CD4-positive, alpha-beta T cell (primary cell): ENCODE results near the gene ZFPM1. TPM values are rescaled to one million over a fixed set of nuclear protein-coding genes. Genes with fewer than 3 reads are reported as not detected.

Source experiments
- ATAC-seq: fragments of 200-7000 bp; cut with Tn5 transposase; one replicate; pipeline ENCODE4 v1.10.0; 2022; ENCODE audit warnings: mild to moderate bottlenecking; ENCODE audit not compliant: poor library complexity
- CTCF ChIA-PET: fragments of 350-600 bp; sonication (Branson Sonifier 250); formaldehyde crosslinking; loops from one replicate; lab custom pipeline; 2021; ENCODE audit warnings: antibody characterized with exemption, inconsistent platforms; lab: Charles Lee
- POLR2A ChIA-PET: fragments of 350-600 bp; sonication (Branson Sonifier 250); formaldehyde crosslinking; loops from one replicate; lab custom pipeline; 2021; ENCODE audit warnings: antibody characterized with exemption, inconsistent platforms; lab: Charles Lee
- DNase-seq, 14 experiments: peaks; one replicate each; pipeline ENCODE4 v3.0.0-alpha.2; 2013 to 2020; ENCODE audit warnings: mixed read lengths in 2 of 14
- H3K27ac ChIP-seq, 2 donors: one replicate each; pipeline versions ENCODE4 v1.5.1 to v1.7.0; 2013; ENCODE audit warnings: low read length in 2 of 2, low read depth in 1 of 2, mild to moderate bottlenecking in 1 of 2
- H3K27me3 ChIP-seq, 2 experiments: 1 replicate in 1 of 2; 2 replicates in 1 of 2; pipeline versions ENCODE4 v1.6.1 to v1.7.0; 2013; ENCODE audit warnings: low read length in 2 of 2, control low read depth in 1 of 2, mild to moderate bottlenecking in 1 of 2, moderate library complexity in 1 of 2; ENCODE audit not compliant: insufficient read depth in 2 of 2, control insufficient read depth in 1 of 2
- H3K36me3 ChIP-seq: one replicate; pipeline ENCODE4 v1.6.1; 2013; ENCODE audit warnings: low read length, control low read depth; ENCODE audit not compliant: insufficient read depth
- H3K4me1 ChIP-seq: one replicate; pipeline ENCODE4 v1.6.1; 2013; ENCODE audit warnings: low read length, control low read depth; ENCODE audit not compliant: insufficient read depth
- H3K4me3 ChIP-seq: one replicate; pipeline ENCODE4 v1.5.1; 2013; ENCODE audit warnings: mild to moderate bottlenecking, low read length, moderate library complexity
- H3K9me3 ChIP-seq, 2 experiments: 1 replicate in 1 of 2; 2 replicates in 1 of 2; pipeline versions ENCODE4 v1.6.1 to v1.7.0; 2013; ENCODE audit warnings: low read length in 2 of 2, mild to moderate bottlenecking in 2 of 2, control low read depth in 1 of 2, moderate library complexity in 1 of 2; ENCODE audit not compliant: control insufficient read depth in 1 of 2, insufficient read depth in 1 of 2
- H3K27ac Mint-ChIP-seq: one replicate; pipeline ENCODE4 v1.8.0; 2020; ENCODE audit warnings: mixed read lengths
- H3K27me3 Mint-ChIP-seq: one replicate; pipeline ENCODE4 v1.8.0; 2021; ENCODE audit warnings: mixed read lengths
- H3K36me3 Mint-ChIP-seq: one replicate; pipeline ENCODE4 v1.8.0; 2021; ENCODE audit warnings: low read depth, mixed read lengths
- H3K4me1 Mint-ChIP-seq: one replicate; pipeline ENCODE4 v1.8.0; 2021; ENCODE audit warnings: low read depth, mixed read lengths
- H3K4me3 Mint-ChIP-seq: one replicate; pipeline ENCODE4 v1.8.0; 2020; ENCODE audit warnings: mild to moderate bottlenecking, mixed read lengths
- H3K9me3 Mint-ChIP-seq: one replicate; pipeline ENCODE4 v1.8.0; 2020; ENCODE audit warnings: mixed read lengths
- intact Hi-C, 2 experiments: fragments of 100-400 bp; cut with DNase I in 1 of 2; cut with micrococcal nuclease in 1 of 2; formaldehyde crosslinking; loops; one replicate each; pipeline versions ENCODE4 v1.15.1 to v1.9.0; 2023 to 2025; cut with DNase I, micrococcal nuclease
- total RNA-seq, 174 experiments: library from RNA in 2 of 174; stranded (reverse) in 2 of 174; gene quantifications; one replicate each; pipeline ENCODE4 v1.2.3 and lab custom pipeline; 2021 to 2026
- TF ChIP-seq, protein P1 (sequence below): fragments of 200-600 bp; IDR thresholded peaks from one replicate; pipeline ENCODE4 v1.8.0; 2022; ENCODE audit warnings: antibody characterized with exemption, mild to moderate bottlenecking

ZFPM1 gene
- total RNA-seq, 2 experiments from 2014 or later = 22.8 to 24.2 TPM

DNA sequence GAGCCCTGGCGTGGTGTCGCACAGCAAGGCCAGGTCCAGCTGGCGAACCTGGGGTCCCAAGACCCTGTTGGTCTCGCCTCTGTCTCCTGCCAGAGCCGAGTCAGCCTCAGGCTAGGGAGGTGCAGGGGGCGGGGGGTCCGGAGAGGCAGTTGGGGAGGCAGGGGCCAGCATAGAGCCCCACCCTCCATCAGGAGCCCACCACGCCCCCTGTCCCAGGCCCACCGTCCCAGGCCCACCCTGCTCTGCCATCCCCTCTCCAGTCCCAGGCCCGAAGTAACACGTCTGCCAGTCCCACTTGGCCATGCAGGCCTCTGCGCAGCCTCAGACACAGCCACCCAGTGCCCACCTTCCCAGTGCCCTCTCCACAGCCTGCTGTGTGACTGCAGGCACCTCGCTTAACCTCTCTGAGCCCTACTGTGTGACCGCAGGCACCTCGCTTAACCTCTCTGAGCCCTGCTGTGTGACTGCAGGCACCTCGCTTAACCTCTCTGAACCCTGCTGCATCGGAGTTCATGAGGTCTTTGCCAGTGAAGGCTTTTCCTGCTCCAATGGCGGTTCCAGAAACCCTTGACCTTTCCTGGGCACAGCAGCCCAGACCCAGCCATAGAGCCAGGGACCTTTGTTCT is 41.0 kb upstream of the ZFPM1 start:
- no peaks in the 10 kb centered on the region for H3K36me3 Mint-ChIP-seq
- H3K27me3 Mint-ChIP-seq = no peaks in the 10 kb centered on the region
- POLR2A ChIA-PET = no interaction called here
- Histone ChIP-seq H3K4me1 (peaks cover 8% of the 10 kb centered on the region), H3K27ac (no peak overlapping the region), H3K9me3 (no peaks in the 10 kb centered on the region), H3K36me3 (no peaks in the 10 kb centered on the region), H3K4me3 (no peak overlapping the region), H3K27me3 (no peaks in the 10 kb centered on the region)
- CTCF ChIA-PET = no interaction called here
- no peak for ATAC-seq
- no peaks in the 10 kb centered on the region for H3K4me1 Mint-ChIP-seq
- TF ChIP-seq, protein P1, sequence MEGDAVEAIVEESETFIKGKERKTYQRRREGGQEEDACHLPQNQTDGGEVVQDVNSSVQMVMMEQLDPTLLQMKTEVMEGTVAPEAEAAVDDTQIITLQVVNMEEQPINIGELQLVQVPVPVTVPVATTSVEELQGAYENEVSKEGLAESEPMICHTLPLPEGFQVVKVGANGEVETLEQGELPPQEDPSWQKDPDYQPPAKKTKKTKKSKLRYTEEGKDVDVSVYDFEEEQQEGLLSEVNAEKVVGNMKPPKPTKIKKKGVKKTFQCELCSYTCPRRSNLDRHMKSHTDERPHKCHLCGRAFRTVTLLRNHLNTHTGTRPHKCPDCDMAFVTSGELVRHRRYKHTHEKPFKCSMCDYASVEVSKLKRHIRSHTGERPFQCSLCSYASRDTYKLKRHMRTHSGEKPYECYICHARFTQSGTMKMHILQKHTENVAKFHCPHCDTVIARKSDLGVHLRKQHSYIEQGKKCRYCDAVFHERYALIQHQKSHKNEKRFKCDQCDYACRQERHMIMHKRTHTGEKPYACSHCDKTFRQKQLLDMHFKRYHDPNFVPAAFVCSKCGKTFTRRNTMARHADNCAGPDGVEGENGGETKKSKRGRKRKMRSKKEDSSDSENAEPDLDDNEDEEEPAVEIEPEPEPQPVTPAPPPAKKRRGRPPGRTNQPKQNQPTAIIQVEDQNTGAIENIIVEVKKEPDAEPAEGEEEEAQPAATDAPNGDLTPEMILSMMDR = no peak
- no peak overlapping the region for H3K27ac Mint-ChIP-seq
- H3K4me3 Mint-ChIP-seq = no peak overlapping the region
- intact Hi-C loops = no loop called here
- DNase-seq = no peak
- no peaks in the 10 kb centered on the region for H3K9me3 Mint-ChIP-seq

GRCh38 chr16:88412766-88413165 is 40.3 kb upstream of the ZFPM1 start:
- ATAC-seq = no peak
- no peaks in the 10 kb centered on the region for H3K9me3 ChIP-seq

GRCh38 chr16:88413231-88413630 is 39.8 kb upstream of the ZFPM1 start:
- TF ChIP-seq, protein P1 = no peak
- H3K4me3 Mint-ChIP-seq = no peak overlapping the region
- POLR2A ChIA-PET = no interaction called here
- ATAC-seq (no peak), DNase-seq (no peak)
- intact Hi-C loops = no loop called here
- H3K9me3 Mint-ChIP-seq = no peaks in the 10 kb centered on the region
- no peaks in the 10 kb centered on the region for H3K27me3 Mint-ChIP-seq
- no peaks in the 10 kb centered on the region for H3K36me3 Mint-ChIP-seq
- no peaks in the 10 kb centered on the region for H3K9me3 ChIP-seq
- H3K4me3 ChIP-seq = no peak overlapping the region
- H3K4me1 ChIP-seq = no peaks in the 10 kb centered on the region
- H3K27ac Mint-ChIP-seq = no peak overlapping the region
- H3K27me3 ChIP-seq = peaks cover 0 to 3% of the 10 kb centered on the region in 2 experiments
- no peaks in the 10 kb centered on the region for H3K4me1 Mint-ChIP-seq
- no peaks in the 10 kb centered on the region for H3K36me3 ChIP-seq
- CTCF ChIA-PET = no interaction called here
- H3K27ac ChIP-seq = no peak overlapping the region

More at GRCh38 chr16:88412766-88413165, 40.3 kb upstream of the ZFPM1 start:
- no peaks in the 10 kb centered on the region for H3K9me3 Mint-ChIP-seq
- no peaks in the 10 kb centered on the region for H3K27me3 Mint-ChIP-seq
- no peaks in the 10 kb centered on the region for H3K36me3 Mint-ChIP-seq
- TF ChIP-seq, protein P1 = no peak
- H3K27ac Mint-ChIP-seq = no peak overlapping the region
- Histone ChIP-seq H3K4me3 (no peak overlapping the region), H3K27me3 (no peaks in the 10 kb centered on the region), H3K27ac (no peak overlapping the region), H3K36me3 (no peaks in the 10 kb centered on the region), H3K4me1 (peaks cover 2% of the 10 kb centered on the region)
- DNase-seq = no peak
- CTCF ChIA-PET = no interaction called here
- H3K4me3 Mint-ChIP-seq = no peak overlapping the region
- H3K4me1 Mint-ChIP-seq = no peaks in the 10 kb centered on the region
- intact Hi-C loops = no loop called here
- POLR2A ChIA-PET = no interaction called here
